Measurements from ENCODE around the gene PARD3. TPM values are rescaled to one million over a fixed set of nuclear protein-coding genes. Genes with fewer than 3 reads are reported as not detected.

The PARD3 gene
- total RNA-seq, 1 donor from 2014 or later = 39.6 TPM

DNA sequence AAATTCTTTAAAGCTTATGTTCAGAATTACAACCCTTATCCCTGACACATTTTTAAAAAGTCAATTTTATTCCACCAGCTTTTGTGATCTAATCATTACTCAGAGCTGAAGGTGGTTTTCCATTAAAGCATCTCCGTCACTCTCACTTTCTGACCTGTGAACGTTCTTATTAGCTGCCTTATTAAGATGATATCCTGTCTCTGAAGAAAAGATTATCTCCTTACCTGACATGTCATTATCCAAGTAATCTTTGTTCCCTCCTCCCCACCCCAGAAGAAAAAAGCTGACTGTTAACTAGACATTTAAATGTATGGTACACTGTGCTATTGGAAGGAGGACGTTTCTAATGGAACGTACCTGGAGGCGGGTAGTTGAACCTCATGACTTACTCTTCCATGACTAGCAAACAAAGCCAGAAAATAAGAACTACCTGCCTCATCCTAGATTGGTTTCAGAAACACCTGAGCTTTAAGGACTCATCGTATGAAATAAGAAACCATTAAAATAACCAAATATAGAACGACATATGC is 708.7 kb downstream of the PARD3 start:
- DNase-seq (ENCODE audit: low spot score) = no peak

DNA sequence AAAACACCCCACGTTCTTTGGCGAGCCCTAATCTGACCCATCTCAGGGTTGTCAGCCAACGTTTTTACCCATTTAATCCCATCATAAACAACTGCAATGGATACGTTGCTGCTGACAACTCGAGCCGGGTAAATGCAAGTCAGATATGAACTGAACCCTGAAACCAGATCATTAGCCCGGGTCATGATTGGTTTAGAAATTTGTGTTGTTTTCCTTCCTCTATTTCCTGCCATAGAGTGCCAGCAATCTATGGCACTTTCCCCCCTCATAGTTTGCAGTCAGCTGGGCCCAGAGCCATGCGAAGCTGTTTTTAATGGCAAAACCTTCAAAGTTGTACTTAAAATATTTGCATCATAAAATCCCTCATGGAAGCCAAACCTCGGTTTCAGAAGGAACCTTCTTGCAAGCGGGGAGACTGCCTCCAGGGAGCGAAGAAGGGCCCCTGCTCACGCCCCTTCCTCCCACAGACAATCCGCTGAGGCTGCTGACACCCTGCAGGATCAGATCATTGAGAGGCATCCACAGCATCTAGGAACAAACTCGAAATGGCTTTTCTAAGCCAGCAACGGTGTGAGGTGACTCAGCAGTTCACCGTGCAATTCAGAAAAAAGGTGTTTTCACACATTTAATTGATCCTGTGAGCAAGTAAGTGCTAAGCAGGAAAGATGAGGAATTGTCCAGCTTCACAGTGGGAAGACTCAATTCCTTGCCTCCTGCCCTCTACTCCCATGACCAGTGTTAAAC is 710.1 kb downstream of the PARD3 start:
- no peak for DNase-seq (ENCODE audit: low spot score)

DNA sequence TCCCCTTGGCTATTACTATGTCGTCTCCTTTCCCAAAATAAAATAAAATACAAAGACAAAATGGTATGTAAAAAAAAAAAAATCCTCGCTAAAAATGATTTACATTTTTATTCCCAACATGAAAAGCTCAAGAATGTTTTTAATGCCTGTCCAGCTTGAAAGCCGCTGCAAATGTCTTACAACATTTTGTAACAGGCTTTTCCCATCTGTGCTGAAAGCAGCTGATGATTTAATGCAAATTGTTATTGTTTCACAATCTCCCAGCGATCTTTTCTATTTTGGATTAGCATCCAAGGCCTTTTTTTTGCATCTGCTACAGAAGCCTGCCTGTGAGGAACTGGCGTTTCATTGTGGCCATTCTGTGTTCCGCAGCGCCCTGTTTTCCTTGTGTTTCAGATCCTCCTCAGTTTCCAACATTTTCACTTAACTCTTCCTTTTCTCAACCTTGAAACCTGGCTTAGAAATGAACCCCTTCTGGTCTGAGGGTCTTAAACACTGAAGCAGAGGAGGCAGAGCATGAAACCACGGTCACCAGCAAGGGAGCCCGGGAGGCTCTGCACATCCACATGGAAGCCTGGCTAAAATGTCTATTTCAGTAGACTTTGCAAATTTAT is 712.1 kb downstream of the PARD3 start:
- no peak for DNase-seq (ENCODE audit: low spot score)

DNA sequence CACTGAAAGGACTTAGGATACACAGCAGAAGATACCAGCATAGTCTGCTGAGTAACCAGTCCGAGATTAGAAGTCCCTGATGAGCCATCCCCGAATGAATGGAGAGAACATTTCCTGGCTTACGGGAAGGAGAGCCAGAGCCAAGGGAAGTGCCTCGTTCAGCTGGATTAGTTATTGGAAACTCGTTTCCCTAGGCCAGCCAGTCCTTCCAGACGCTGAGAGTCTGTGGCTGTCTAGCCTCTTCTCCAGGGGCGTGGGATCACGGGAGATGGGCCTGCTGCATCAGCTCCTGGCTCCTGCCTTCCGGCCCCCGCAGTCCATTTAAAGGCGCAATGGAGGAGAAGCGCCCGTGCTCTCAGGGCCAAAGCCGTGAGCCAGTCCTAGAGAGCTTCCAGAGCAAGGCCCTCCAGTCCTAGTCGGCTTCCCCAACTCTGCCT is 712.8 kb downstream of the PARD3 start:
- peak; percentile 62 for DNase-seq (ENCODE audit: low spot score)

DNA sequence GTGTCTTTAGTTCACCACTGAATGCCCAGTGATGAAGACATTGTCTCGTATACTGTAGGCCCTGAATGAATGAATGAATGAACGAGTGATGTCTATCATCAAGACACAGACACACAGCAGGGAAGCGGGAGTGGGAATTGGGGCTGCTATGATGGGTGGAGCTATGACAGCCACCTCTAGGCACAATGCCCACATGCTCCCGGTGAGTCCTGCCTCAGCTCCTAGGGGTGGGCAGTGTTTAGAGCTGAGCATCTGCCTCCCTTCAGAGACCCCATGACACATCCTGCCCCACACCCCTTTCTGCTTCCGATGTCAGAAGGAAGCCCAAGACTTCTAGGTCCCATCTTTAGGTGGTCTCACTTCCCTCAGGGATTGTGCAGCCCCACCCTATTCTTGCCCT is 714.1 kb downstream of the PARD3 start:
- DNase-seq (ENCODE audit: low spot score) = no peak

DNA sequence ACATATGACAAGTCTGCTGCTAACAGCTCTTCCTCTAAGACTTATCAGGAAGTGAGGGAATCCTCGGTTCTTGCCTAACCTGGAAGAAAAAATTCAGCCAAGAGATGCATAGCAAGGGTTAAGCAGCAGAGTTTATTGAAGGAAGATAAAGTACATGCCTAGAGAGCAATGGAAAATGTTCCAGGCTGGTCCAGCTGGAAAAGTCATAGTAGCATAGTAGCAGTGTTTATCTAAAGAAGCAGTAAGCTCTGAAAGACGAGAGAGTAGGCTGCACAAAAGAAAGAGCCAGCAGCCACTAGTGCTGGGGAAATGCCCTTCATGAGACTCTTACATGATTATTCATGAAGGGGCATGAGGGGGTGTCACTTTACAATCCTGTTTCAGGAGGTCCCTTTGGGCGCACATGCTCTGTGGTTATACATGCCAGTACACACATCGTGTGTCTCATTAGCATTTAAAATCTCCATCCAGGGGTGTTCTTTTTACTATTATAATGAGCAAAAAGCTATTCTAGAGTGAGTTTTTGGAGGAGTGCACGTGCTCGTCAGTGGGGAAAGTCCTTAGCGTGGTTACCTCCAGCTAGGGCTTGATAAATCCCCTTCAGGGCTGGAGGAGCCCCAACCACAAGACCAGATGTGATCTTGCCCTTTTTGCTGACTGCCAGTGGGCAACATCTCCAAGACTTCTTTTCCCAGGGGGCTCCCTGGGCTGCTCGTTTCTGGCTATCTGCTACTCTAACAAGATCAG is 716.1 kb downstream of the PARD3 start:
- DNase-seq (ENCODE audit: low spot score) = no peak

DNA sequence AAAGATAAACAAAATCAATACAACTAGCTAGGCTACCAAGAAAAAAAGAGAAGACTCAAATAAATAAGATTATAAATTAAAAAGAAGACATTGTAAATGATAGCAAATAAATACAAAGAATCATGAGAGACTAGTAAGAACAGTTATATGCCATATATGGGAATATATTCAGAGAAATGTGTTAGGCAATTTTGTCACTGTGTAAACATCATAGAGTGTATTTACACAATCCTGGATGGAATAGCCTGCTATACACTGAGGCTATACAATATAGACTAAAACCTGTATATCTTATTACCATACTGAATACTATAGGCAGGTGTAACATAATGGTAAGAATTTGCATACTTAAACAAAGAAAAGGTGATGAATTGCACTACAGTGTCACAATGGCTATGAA is 717.4 kb downstream of the PARD3 start:
- DNase-seq (ENCODE audit: low spot score) = no peak

DNA sequence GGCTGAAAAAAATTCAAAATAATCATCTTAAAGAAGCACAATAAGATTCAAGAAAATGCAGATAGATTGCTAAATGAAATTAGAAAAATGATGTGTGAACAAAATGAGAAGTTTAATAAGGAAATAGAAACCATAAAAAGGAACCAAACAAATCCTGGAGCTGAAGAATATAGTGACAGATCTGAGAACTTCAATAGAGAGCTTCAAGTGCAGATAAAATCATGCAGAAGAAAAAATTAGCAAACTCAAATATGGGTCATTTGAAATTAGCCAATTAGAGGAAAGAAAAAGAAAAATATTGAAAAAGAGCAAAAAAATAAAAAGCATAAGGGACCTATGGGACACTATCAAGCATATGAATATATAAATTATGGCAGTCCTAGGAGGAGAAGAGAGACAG is 720.1 kb downstream of the PARD3 start:
- no peak for DNase-seq (ENCODE audit: low spot score)

DNA sequence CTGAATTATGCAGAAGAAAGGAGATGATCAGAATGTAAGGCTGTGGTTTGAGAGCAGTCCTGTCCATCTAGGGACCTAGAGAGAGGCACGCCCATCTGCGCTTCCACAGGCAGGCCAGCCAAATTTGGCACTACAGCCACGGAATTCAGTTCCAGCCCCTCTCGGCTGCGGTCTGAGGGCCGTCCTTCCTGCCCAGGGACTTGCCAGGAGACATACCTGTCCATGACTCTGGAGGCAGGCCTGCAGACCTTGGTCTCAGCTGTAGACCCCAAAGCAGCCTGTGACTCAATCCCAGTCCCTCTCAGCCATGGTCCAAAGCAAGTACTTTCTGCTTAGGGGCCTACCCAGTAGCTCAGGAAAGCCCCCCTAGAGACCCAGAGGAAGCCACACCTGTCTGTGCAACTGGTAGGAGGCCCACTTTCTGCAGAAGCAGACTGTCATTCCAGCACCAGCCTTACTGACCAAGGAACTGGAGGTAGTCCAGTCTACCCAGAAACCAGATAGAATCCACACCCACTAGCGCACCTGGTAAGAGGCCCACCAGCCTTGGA is 720.9 kb downstream of the PARD3 start:
- DNase-seq (ENCODE audit: low spot score) = no peak

DNA sequence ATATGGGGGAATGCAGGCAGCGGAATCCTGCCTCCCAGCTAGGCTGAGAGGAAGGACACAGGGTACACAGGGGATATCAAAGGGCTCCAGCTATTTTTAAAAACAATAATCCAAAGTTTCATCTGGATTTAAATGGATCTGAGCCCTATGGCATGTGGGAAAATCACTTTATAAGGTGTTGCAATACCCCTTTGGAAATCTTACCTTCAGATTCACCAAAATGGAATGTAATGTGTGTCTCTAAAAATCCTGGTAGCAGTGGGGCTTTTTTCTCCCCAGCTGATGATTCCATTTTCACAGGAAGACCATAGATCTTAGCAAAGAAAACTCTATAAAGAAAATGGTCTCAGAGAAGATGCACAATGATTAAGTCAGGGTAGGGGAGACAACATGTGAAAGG is 722.2 kb downstream of the PARD3 start:
- no peak for DNase-seq (ENCODE audit: low spot score)

DNA sequence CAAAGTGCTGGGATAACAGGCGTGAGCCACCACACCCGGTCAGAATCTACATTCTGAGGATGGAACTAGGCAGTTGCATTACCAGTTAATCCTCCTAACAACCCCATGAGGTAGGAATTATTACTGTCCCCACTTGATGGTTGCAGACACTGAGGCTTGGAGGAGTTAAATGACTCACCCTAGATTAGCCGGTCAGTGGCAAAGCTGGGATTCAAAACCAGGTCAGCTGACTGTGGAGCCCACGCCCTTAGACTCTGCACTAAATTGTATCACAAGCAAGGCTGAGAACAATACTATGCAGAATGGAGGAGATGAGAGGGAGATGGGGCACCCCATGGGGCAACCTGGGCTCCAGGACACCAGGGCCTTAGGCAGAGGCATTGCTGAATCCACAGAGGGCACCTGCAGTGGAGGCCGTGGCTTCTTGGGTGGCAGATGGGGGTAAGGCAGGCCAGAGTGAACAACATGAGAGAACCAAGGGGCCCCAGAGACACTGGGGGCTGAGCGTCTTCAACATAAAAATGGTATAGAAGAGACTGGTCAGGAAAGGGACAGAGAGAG is 723.4 kb downstream of the PARD3 start:
- DNase-seq (ENCODE audit: low spot score) = no peak

DNA sequence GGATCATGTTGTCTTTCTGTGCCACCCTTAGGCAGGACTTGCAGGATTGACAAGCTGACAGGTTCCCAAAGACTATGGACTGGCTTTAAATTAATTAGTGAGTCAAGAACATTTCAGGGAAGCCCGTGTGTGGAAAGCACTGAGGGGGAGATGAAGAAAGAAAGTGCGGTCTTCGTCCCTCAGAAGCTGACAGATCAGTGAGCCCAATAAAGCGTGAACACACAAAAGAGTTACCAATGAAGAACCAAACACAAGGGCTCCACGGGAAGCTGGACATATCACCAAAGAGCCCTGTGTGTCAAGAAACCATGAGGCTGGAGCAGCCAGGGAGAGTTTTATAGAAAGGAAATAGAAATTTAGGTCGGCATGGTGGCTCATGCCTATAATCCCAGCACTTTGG is 725.8 kb downstream of the PARD3 start:
- no peak for DNase-seq (ENCODE audit: low spot score)

DNA sequence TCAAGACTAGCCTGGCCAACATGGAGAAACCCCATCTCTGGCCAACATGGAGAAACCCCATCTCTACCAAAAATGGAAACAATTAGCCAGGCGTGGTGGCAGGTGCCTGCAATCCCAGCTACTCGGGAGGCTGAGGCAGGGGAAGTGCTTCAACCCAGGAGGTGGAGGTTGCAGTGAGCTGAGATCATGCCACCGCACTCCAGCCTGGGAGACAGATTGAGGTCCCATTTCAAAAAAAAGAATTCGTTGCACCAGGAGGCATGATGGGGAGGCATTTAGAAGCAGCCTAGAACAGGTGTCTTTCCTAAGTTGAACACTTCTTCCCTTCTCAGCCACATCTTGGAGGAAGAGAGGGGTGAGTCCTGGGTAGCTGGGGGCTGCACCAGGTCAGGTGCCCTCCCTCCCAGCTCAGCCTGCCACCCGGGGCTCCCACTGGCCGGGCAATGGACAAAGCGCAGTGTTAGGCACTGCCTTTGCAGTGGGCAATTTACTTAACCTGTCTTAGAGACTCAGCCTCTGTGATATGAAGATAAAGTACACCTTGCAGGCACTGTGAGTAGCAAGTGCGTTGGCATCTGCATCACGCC is 726.8 kb downstream of the PARD3 start:
- no peak for DNase-seq (ENCODE audit: low spot score)

DNA sequence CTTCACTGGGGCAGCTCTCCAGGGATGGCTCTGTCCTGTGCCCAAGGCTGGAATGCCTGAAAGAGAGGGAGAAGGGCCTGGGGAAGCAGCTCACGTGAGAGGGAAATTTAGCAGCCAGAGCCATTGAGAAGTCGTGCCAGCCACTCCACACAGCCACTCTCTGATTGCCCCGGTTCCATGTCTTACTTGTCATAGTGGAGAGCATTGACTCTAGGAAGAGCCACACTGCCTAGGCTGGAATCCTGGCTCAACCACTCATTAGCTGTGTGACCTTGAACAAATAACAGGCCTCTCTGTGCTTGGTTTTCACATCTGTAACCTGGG is 728.0 kb downstream of the PARD3 start:
- no peak for DNase-seq (ENCODE audit: low spot score)

DNA sequence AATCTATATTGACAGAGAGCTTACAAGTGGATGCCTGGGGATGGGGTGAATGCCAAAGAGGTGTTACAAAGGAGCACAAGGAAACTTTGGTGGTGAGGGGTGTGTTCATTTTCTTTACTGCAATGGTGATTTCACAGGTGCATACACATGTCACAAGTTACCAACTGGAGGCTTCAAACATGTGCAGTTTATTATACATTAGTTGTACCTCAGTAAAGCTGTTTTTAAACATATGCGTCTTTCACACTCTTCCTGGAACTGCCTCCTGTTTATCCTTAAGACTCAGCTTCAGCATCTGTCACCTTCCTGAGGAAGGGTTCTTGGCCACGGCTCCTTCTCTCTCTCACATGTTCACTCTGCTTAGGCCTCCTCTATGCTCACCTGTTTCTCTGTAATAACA is 731.5 kb downstream of the PARD3 start:
- no peak for DNase-seq (ENCODE audit: low spot score)

DNA sequence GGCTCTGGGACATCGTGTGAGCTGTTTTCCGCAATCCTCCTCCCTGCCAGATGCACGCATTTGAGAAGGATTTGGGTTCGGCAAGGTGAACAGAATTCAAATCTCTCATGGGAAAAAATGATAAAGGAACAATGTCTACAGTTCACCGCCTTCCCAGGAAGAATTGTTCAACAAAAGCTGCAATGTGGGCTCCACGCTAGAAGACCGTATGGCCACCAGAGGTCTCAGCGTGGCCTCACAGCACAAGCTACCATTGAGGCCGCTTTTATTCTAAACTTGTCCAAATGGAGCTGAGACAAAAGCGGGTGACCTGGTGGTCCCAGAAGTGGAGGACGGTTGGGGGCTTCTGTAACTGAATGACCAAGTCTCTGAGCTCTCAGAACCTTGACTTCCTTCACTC is 733.1 kb downstream of the PARD3 start:
- no peak for DNase-seq (ENCODE audit: low spot score)

DNA sequence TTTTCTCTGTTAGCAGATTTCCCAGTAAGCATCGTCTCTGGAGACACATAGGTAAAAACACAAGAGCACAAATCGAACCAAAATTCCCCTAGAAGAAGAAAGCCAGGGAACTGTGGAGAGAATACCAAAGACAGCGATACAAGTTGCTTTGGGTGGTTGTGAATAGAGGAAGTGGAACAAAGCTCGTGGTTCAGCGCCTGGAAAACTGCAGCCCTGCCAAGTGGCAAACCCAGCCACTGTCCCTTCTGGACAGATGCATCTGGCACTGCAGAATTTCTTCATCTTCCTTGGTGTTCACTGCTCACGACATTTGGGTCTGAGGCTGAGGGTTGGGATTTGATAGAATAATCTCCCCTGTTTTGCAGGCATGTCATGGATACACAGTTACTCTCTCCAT is 733.8 kb downstream of the PARD3 start:
- no peak for DNase-seq (ENCODE audit: low spot score)

DNA sequence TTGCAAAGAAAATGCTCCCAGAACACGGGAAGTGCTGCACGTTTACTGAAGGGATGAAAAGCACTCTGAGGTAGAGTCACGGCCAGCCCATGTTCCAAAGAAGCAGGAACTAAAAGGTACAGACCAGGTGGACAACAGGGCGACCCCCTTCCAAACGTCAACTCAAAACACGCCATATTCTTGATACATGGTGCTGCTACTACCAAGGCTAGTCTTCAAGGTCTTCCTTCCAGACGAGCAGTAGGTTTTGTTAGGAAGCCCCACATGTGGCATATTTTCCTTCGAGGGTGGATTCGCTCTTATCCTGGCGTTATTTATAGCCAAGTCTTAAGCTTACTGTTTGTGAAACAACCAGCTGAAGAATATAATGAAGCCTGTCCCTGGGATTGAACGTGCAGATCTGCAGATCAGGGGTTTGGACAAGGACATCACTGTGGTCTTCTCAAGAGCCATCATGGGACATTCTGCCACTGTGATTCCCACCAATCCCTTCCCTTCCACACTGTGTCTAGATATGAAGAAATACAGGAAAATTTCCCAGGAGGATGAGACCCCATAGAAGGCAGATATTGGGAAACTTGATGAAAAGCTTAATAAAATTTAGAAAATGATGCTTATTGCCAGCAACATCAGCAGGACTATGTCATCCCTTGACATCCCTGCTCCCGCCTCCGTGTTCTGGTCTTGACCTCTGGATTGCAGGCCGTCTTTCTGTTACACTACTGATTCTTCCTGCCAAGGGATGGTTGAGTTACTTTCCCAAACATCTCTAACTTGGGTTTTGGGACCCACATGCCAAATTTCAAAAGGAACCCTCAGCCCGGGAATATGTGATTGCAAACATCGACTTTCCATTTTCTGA is 734.4 kb downstream of the PARD3 start:
- DNase-seq (ENCODE audit: low spot score) = peak; percentile 28

DNA sequence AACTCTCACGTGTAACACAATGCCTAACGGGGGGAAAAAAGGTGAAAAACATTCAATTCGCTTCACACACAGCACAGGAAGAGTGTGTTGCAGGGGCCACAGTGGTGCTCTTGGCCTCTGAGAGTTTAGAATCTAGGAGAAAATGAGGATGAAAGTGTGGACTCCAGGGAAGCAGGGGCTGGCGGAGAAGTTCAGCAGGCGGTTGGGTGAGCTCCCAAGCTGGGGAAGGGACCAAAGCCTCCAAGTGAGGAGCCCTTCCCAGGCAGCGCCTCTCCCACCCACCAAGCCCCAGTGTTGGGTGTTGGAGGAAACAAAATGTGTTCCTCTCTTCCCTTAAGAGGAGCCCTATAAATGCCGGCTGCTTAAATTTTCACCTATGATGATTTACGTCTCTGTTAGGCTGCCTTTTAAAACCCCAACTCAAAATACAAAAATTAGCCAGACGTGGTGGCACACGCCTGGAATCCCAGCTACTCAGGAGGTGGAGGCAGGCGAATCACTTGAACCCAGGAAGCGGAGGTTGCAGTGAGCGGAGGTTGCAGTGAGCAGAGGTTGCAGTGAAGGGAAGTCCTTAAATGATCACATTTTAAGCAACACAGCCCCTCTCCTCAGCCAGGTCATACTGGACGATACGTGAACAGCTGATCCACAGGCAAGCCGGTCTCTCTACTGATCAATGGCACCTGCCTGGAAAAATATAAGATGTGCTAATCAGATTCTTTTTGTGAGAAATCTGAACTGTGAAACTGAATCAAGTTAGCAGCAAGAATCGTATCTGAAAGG is 735.2 kb downstream of the PARD3 start:
- DNase-seq (ENCODE audit: low spot score) = no peak

Measured in mucosa of gallbladder (tissue), 1 donor.